IMR-90 (cell line): ENCODE data around the gene TMEM52. TPM values are rescaled to one million over a fixed set of nuclear protein-coding genes. Genes with fewer than 3 reads are reported as not detected.
A peak's percentile ranks its signal among the peaks of the same experiment; 100 is the strongest.

Experiments
- ATAC-seq: fragments of 200-7000 bp; cut with Tn5 transposase; 2 replicates; pipeline ENCODE4 v1.9.1; 2020; ENCODE audit warnings: low read depth, mild to moderate bottlenecking, moderate library complexity
- BruUV-seq: library from RNA; stranded (reverse); fragments of 400-500 nt; replicated peaks from 2 replicates; lab custom pipeline; 2021; lab: Mats Ljungman, UMichigan
- CTCF ChIA-PET: fragments of 300-600 bp; formaldehyde crosslinking; extraction: SDS; loops from one replicate; lab custom pipeline; 2021; ENCODE audit warnings: antibody characterized with exemption; lab: Yijun Ruan, JAX
- POLR2A ChIA-PET: fragments of 300-600 bp; sonication (Branson Sonifier 250); formaldehyde crosslinking; loops from one replicate; lab custom pipeline; 2022; ENCODE audit warnings: antibody characterized with exemption; ENCODE audit not compliant: unreplicated experiment; lab: Charles Lee
- DNase-seq: peaks from one replicate; pipeline ENCODE4 v3.0.0; 2013
- H2AFZ ChIP-seq: replicated peaks from 2 replicates; pipeline ENCODE3; 2013; ENCODE audit warnings: low read length, mild to moderate bottlenecking; ENCODE audit not compliant: poor library complexity
- H2AK5ac ChIP-seq: 2 replicates; pipeline ENCODE4 v1.6.1; 2013; ENCODE audit warnings: low read depth, low read length, inconsistent platforms
- H2AK9ac ChIP-seq: replicated peaks from 2 replicates; pipeline ENCODE3; 2013; ENCODE audit warnings: mild to moderate bottlenecking, low read depth, low read length, moderate library complexity; ENCODE audit not compliant: poor library complexity
- H2BK120ac ChIP-seq: 2 replicates; pipeline ENCODE4 v1.6.1; 2013; ENCODE audit warnings: low read depth, low read length, inconsistent platforms
- H2BK15ac ChIP-seq: 3 replicates; pipeline ENCODE4 v1.6.1; 2013; ENCODE audit warnings: low read depth, low read length, inconsistent platforms
- H2BK20ac ChIP-seq: 2 replicates; pipeline ENCODE4 v1.6.1; 2013; ENCODE audit warnings: low read depth, mild to moderate bottlenecking, inconsistent platforms, low read length, moderate library complexity
- H2BK5ac ChIP-seq: 2 replicates; pipeline ENCODE4 v1.6.1; 2013; ENCODE audit warnings: mild to moderate bottlenecking, low read depth, low read length, inconsistent platforms; ENCODE audit not compliant: poor library complexity, severe bottlenecking
- H3K14ac ChIP-seq: replicated peaks from 2 replicates; pipeline ENCODE4 v1.6.1; 2013; ENCODE audit warnings: low read depth, low read length, inconsistent platforms
- H3K18ac ChIP-seq: 2 replicates; pipeline ENCODE4 v1.6.1; 2013; ENCODE audit warnings: low read depth, low read length, control low read depth
- H3K23ac ChIP-seq: 2 replicates; pipeline ENCODE4 v1.6.1; 2013; ENCODE audit warnings: low read depth, low read length, inconsistent platforms
- H3K27ac ChIP-seq: 2 replicates; pipeline ENCODE4 v1.5.1; 2013; ENCODE audit warnings: mild to moderate bottlenecking, control low read depth, low read length; ENCODE audit not compliant: insufficient read depth
- H3K27me3 ChIP-seq: 2 replicates; pipeline ENCODE4 v1.6.1; 2013; ENCODE audit warnings: low read length; ENCODE audit not compliant: control insufficient read depth, insufficient read depth
- H3K36me3 ChIP-seq: 2 replicates; pipeline ENCODE4 v1.6.1; 2013; ENCODE audit warnings: low read length, mixed read lengths; ENCODE audit not compliant: control insufficient read depth, insufficient read depth
- H3K4ac ChIP-seq: 2 replicates; pipeline ENCODE4 v1.6.1; 2013; ENCODE audit warnings: low read depth, low read length, inconsistent platforms
- H3K4me1 ChIP-seq: 2 replicates; pipeline ENCODE4 v1.6.1; 2013; ENCODE audit warnings: low read length, mixed read lengths; ENCODE audit not compliant: control insufficient read depth, insufficient read depth
- H3K4me2 ChIP-seq: 2 replicates; pipeline ENCODE4 v1.6.1; 2013; ENCODE audit warnings: low read depth, mild to moderate bottlenecking, control low read depth, low read length, moderate library complexity
- H3K4me3 ChIP-seq: 2 replicates; pipeline ENCODE4 v1.5.1; 2013; ENCODE audit warnings: low read depth, mild to moderate bottlenecking, control low read depth, low read length, moderate library complexity; ENCODE audit not compliant: insufficient read depth
- H3K56ac ChIP-seq: 2 replicates; pipeline ENCODE4 v1.6.1; 2013; ENCODE audit warnings: low read length, inconsistent platforms; ENCODE audit not compliant: insufficient read depth; ENCODE audit errors: extremely low read depth
- H3K79me1 ChIP-seq, 2 experiments: 2 replicates each; pipeline ENCODE4 v1.6.1; 2013; ENCODE audit warnings: low read length in 2 of 2, inconsistent platforms in 1 of 2, low read depth in 1 of 2
- H3K9ac ChIP-seq: 2 replicates; pipeline ENCODE4 v1.6.1; 2013; ENCODE audit warnings: low read depth, low read length, control low read depth
- H3K9me1 ChIP-seq: 2 replicates; pipeline ENCODE4 v1.6.1; 2013; ENCODE audit warnings: low read length, inconsistent platforms; ENCODE audit not compliant: insufficient read depth
- H3K9me3 ChIP-seq: 2 replicates; pipeline ENCODE4 v1.6.1; 2013; ENCODE audit warnings: low read length; ENCODE audit not compliant: control insufficient read depth, insufficient read depth
- H4K20me1 ChIP-seq: 2 replicates; pipeline ENCODE4 v1.6.1; 2013; ENCODE audit warnings: low read length, inconsistent platforms; ENCODE audit not compliant: insufficient read depth
- H4K5ac ChIP-seq: 2 replicates; pipeline ENCODE4 v1.6.1; 2013; ENCODE audit warnings: mild to moderate bottlenecking, low read depth, low read length, control low read depth
- H4K8ac ChIP-seq, 2 experiments: 2 replicates each; pipeline ENCODE4 v1.6.1; 2013; ENCODE audit warnings: low read depth in 2 of 2, low read length in 2 of 2, control low read depth in 1 of 2, inconsistent platforms in 1 of 2
- H4K91ac ChIP-seq: 2 replicates; pipeline ENCODE4 v1.6.1; 2013; ENCODE audit warnings: low read depth, low read length, inconsistent platforms; ENCODE audit not compliant: insufficient read depth
- BHLHE40 ChIP-seq: fragments of 150-350 bp; IDR thresholded peaks from 2 replicates; pipeline ENCODE4 v1.6.1; 2016; ENCODE audit warnings: mild to moderate bottlenecking, low read depth, low read length
- CHD1 ChIP-seq: IDR thresholded peaks from 2 replicates; pipeline ENCODE4 v1.6.1; 2012; ENCODE audit warnings: low read depth, low read length, improper control_type of control experiment
- CTCF ChIP-seq: conservative IDR thresholded peaks from 2 replicates; pipeline ENCODE4 v1.5.1; 2012; ENCODE audit warnings: mild to moderate bottlenecking, low read depth, low read length, improper control_type of control experiment
- FOS ChIP-seq: fragments of 150-350 bp; IDR thresholded peaks from 2 replicates; pipeline ENCODE4 v1.6.1; 2016; ENCODE audit warnings: low read depth, low read length
- MAFK ChIP-seq: IDR thresholded peaks from 2 replicates; pipeline ENCODE4 v1.6.1; 2012; ENCODE audit warnings: low read depth, low read length, improper control_type of control experiment
- MAZ ChIP-seq: IDR thresholded peaks from 2 replicates; pipeline ENCODE4 v1.6.1; 2012; ENCODE audit warnings: low read depth, mild to moderate bottlenecking, low read length, improper control_type of control experiment, moderate library complexity, borderline replicate concordance
- MXI1 ChIP-seq: IDR thresholded peaks from 2 replicates; pipeline ENCODE4 v1.6.1; 2012; ENCODE audit warnings: low read depth, mild to moderate bottlenecking, low read length, moderate library complexity, borderline replicate concordance
- NFE2L2 ChIP-seq: fragments of 150-350 bp; IDR thresholded peaks from 2 replicates; pipeline ENCODE4 v1.6.1; 2016; ENCODE audit warnings: low read depth, mild to moderate bottlenecking, low read length
- POLR2A ChIP-seq: IDR thresholded peaks from 2 replicates; pipeline ENCODE4 v1.6.1; 2012; ENCODE audit warnings: mild to moderate bottlenecking, low read depth, low read length
- RAD21 ChIP-seq: IDR thresholded peaks from 2 replicates; pipeline ENCODE4 v1.6.1; 2012; ENCODE audit warnings: low read length, improper control_type of control experiment
- RCOR1 ChIP-seq: IDR thresholded peaks from 2 replicates; pipeline ENCODE4 v1.6.1; 2012; ENCODE audit warnings: mild to moderate bottlenecking, low read length, improper control_type of control experiment; ENCODE audit not compliant: insufficient replicate concordance
- SMC3 ChIP-seq: fragments of 150-350 bp; IDR thresholded peaks from 2 replicates; pipeline ENCODE4 v1.6.1; 2016; ENCODE audit warnings: low read depth, mild to moderate bottlenecking, antibody characterized with exemption, low read length, moderate library complexity
- WGBS, 2 experiments: methylation state at CpG; one replicate each; pipeline versions ENCODE4 v1.1.5 to v1.1.7; 2013; ENCODE audit warnings: missing lambda C conversion rate in 2 of 2; ENCODE audit not compliant: insufficient read length in 1 of 2; ENCODE audit errors: extremely low coverage in 2 of 2; 5-methylcytosine and 5-hydroxymethylcytosine counted together
- dilution Hi-C: fragments of 300-500 bp; cut with HindIII; formaldehyde crosslinking; loops from one replicate; pipeline ENCODE4 v1.14.3; 2018; ENCODE audit warnings: low sequenced_read_pairs; ENCODE audit not compliant: unreplicated experiment
- in situ Hi-C: fragments of 300-500 bp; cut with MboI; formaldehyde crosslinking; loops from 3 replicates; pipeline ENCODE4 v1.14.3; 2019; ENCODE audit warnings: low sequenced_read_pairs, inconsistent platforms, mixed read lengths
- intact Hi-C: fragments of 100-400 bp; cut with micrococcal nuclease; formaldehyde crosslinking; loops from 2 replicates; pipeline ENCODE4 v1.10.0; 2022
- polyA plus RNA-seq, 3 experiments: library from polyadenylated mRNA; depleted of rRNA; stranded (reverse); fragments of >200 nt; gene quantifications; 2 replicates each; pipeline ENCODE4 v1.2.3, GENCODE V29; 2012; ENCODE audit warnings: low replicate concordance in 1 of 3
- total RNA-seq: library from RNA; depleted of rRNA; stranded (reverse); fragments of >200 nt; gene quantifications from 2 replicates; pipeline ENCODE4 v1.2.3, GENCODE V29; 2012
- TF ChIP-seq, protein P1 (sequence below): fragments of 150-350 bp; IDR thresholded peaks from 2 replicates; pipeline ENCODE4 v1.6.1; 2017; ENCODE audit warnings: mild to moderate bottlenecking, antibody characterized with exemption, low read length, low read depth
- TF ChIP-seq, protein P2 (sequence below): fragments of 150-350 bp; IDR thresholded peaks from 2 replicates; pipeline ENCODE4 v1.6.1; 2016; ENCODE audit warnings: low read depth, mild to moderate bottlenecking, low read length, moderate library complexity, borderline replicate concordance

TMEM52 gene
- total and polyA plus RNA-seq, 2 of the 4 experiments (the other 2 are of a cell fraction) = 0.54 to 1.3 TPM

GRCh38 chr1:1942753-1943656, 23.9 kb upstream of the TMEM52 start:
- intact Hi-C loops (loop anchor here (5.0 kb wide), 1 partner anchor 229 kb away; no protein-coding TSS in a partner anchor), in situ Hi-C loops (no loop called here), dilution Hi-C loops (no loop called here)
- H3K23ac ChIP-seq = no peak overlapping the region
- H4K5ac ChIP-seq = no peak overlapping the region
- H4K91ac ChIP-seq = no peak overlapping the region
- WGBS, 2 experiments = 57% methylated on average over 26 of the region's 45 CpGs; no CpG with 5 or more reads in 1 of the 2 experiments
- no peak overlapping the region for H2BK15ac ChIP-seq
- peaks cover 30% of the 10 kb centered on the region for H3K27me3 ChIP-seq
- no peaks in the 10 kb centered on the region for H4K20me1 ChIP-seq
- H3K18ac ChIP-seq = no peak overlapping the region
- BruUV-seq = no TSS peak
- H3K79me1 ChIP-seq = no peaks in the 10 kb centered on the region
- H4K8ac ChIP-seq = no peak overlapping the region
- no peaks in the 10 kb centered on the region for H3K9me3 ChIP-seq
- no peak overlapping the region for H3K4me2 ChIP-seq
- ATAC-seq (no peak), DNase-seq (no peak)
- H2BK20ac ChIP-seq = no peak overlapping the region
- POLR2A ChIA-PET = no interaction called here
- no peak overlapping the region for H2AK5ac ChIP-seq
- no peak overlapping the region for H3K56ac ChIP-seq
- CTCF ChIA-PET = interaction anchor here (2.7 kb wide), 1 partner anchor 102 kb away, joined by 10 read pairs; no protein-coding TSS in a partner anchor
- H3K9me1 ChIP-seq = peaks cover 7% of the 10 kb centered on the region; the same call in 1 of the 2 replicates
- H2AK9ac ChIP-seq = no peak overlapping the region
- no peak overlapping the region for H3K4me3 ChIP-seq
- no peak overlapping the region for H3K4ac ChIP-seq
- H2BK120ac ChIP-seq = no peak overlapping the region
- H3K27ac ChIP-seq = no peak overlapping the region
- H2BK5ac ChIP-seq = no peak overlapping the region
- no peak overlapping the region for H3K14ac ChIP-seq
- no peaks in the 10 kb centered on the region for H3K4me1 ChIP-seq
- peak overlapping the region; percentile 43 for H2AFZ ChIP-seq
- no peak overlapping the region for H3K9ac ChIP-seq
- H3K36me3 ChIP-seq = no peaks in the 10 kb centered on the region
- TF ChIP-seq, protein P1, sequence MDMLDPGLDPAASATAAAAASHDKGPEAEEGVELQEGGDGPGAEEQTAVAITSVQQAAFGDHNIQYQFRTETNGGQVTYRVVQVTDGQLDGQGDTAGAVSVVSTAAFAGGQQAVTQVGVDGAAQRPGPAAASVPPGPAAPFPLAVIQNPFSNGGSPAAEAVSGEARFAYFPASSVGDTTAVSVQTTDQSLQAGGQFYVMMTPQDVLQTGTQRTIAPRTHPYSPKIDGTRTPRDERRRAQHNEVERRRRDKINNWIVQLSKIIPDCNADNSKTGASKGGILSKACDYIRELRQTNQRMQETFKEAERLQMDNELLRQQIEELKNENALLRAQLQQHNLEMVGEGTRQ = no peak
- no peak for TF ChIP-seq RAD21
- TF ChIP-seq NFE2L2 = no peak
- no peak for TF ChIP-seq CHD1
- TF ChIP-seq BHLHE40 = no peak
- TF ChIP-seq SMC3 = no peak
- no peak for TF ChIP-seq RCOR1
- TF ChIP-seq POLR2A = no peak
- no peak for TF ChIP-seq MAFK
- TF ChIP-seq FOS = no peak
- no peak for TF ChIP-seq MXI1
- TF ChIP-seq, protein P2, sequence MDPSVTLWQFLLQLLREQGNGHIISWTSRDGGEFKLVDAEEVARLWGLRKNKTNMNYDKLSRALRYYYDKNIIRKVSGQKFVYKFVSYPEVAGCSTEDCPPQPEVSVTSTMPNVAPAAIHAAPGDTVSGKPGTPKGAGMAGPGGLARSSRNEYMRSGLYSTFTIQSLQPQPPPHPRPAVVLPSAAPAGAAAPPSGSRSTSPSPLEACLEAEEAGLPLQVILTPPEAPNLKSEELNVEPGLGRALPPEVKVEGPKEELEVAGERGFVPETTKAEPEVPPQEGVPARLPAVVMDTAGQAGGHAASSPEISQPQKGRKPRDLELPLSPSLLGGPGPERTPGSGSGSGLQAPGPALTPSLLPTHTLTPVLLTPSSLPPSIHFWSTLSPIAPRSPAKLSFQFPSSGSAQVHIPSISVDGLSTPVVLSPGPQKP = no peak
- no peak for TF ChIP-seq CTCF
- no peak for TF ChIP-seq MAZ
